ENCODE results near the gene ZNF385B.

The ZNF385B gene

GRCh38 chr2:179677746-179678505, 183.5 kb downstream of the ZNF385B start:
- Histone ChIP-seq H3K27me3 (replicated peaks; ENCODE audit: control insufficient read depth, insufficient read depth, low read length, poor library complexity, severe bottlenecking) (no peaks in the 10 kb centered on the region), H3K9me3 (ENCODE audit: control insufficient read depth, low read length) (no peaks in the 10 kb centered on the region), H3K36me3 (ENCODE audit: control insufficient read depth, insufficient read depth, low read length) (no peaks in the 10 kb centered on the region), H3K4me1 (ENCODE audit: control insufficient read depth, insufficient read depth, low read length, poor library complexity, severe bottlenecking) (no peaks in the 10 kb centered on the region), H3K27ac (ENCODE audit: insufficient read depth, low read length, poor library complexity, severe bottlenecking) (no peak overlapping the region), H3K4me3 (ENCODE audit: insufficient read depth, low read depth, low read length, poor library complexity, severe bottlenecking) (no peak overlapping the region)
- DNase-seq = no peak

GRCh38 chr2:179677077-179677688, 184.2 kb downstream of the ZNF385B start:
- Histone ChIP-seq H3K36me3 (ENCODE audit: control insufficient read depth, insufficient read depth, low read length) (no peaks in the 10 kb centered on the region), H3K4me3 (ENCODE audit: insufficient read depth, low read depth, low read length, poor library complexity, severe bottlenecking) (no peak overlapping the region), H3K27me3 (replicated peaks; ENCODE audit: control insufficient read depth, insufficient read depth, low read length, poor library complexity, severe bottlenecking) (no peaks in the 10 kb centered on the region), H3K4me1 (ENCODE audit: control insufficient read depth, insufficient read depth, low read length, poor library complexity, severe bottlenecking) (no peaks in the 10 kb centered on the region), H3K27ac (ENCODE audit: insufficient read depth, low read length, poor library complexity, severe bottlenecking) (no peak overlapping the region), H3K9me3 (ENCODE audit: control insufficient read depth, low read length) (no peaks in the 10 kb centered on the region)
- DNase-seq = no peak

GRCh38 chr2:179675435-179675834, 186.0 kb downstream of the ZNF385B start:
- Histone ChIP-seq H3K4me1 (ENCODE audit: control insufficient read depth, insufficient read depth, low read length, poor library complexity, severe bottlenecking) (no peaks in the 10 kb centered on the region), H3K4me3 (ENCODE audit: insufficient read depth, low read depth, low read length, poor library complexity, severe bottlenecking) (no peak overlapping the region), H3K9me3 (ENCODE audit: control insufficient read depth, low read length) (no peaks in the 10 kb centered on the region), H3K27ac (ENCODE audit: insufficient read depth, low read length, poor library complexity, severe bottlenecking) (no peak overlapping the region), H3K27me3 (replicated peaks; ENCODE audit: control insufficient read depth, insufficient read depth, low read length, poor library complexity, severe bottlenecking) (no peaks in the 10 kb centered on the region), H3K36me3 (ENCODE audit: control insufficient read depth, insufficient read depth, low read length) (no peaks in the 10 kb centered on the region)
- no peak for DNase-seq

DNA sequence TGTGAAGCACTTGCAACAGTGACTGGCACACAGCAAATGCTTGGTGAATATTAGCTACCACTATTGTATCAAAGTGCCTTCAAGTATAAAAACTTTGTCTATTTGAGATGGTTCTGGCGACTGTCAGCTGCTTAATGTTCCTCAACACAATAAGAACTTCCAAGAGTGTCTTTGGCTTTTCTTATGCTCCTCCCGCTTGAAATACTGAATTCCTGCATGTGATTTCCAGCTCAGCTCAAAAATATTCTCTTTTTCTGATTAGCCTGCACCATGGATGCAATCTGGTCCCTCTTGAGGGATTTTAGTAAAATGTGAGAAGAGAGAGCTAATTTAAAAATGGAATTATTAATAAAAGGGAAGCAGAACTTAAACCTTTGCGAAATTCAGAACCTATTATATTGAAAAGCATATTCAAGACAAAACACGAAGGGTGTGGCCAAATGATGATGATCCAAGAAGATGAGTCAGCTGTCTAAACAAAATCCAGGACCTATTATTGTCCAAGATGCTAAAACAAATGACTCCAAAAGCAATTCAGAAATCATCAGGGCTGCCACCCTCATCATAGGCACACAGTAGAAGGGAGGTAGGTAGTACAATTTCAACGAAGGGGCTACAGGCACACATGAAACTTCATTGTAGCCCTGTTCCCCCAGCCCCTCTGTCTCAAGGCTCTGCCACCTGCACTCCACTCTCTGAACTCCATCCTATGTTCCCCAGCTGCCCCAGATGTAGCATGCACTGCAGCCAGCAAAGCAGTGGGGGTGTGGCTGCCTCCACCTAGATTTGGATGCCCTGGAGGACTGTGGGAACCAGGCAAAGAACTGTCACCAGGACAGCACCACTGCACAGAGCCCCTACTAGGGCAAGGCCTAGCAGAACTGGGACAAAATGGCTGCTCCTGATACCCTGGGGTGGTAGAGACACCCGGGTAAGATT, 190.1 kb downstream of the ZNF385B start:
- Histone ChIP-seq H3K9me3 (ENCODE audit: control insufficient read depth, low read length) (no peaks in the 10 kb centered on the region), H3K36me3 (ENCODE audit: control insufficient read depth, insufficient read depth, low read length) (no peaks in the 10 kb centered on the region), H3K27me3 (replicated peaks; ENCODE audit: control insufficient read depth, insufficient read depth, low read length, poor library complexity, severe bottlenecking) (no peaks in the 10 kb centered on the region), H3K27ac (ENCODE audit: insufficient read depth, low read length, poor library complexity, severe bottlenecking) (no peak overlapping the region), H3K4me1 (ENCODE audit: control insufficient read depth, insufficient read depth, low read length, poor library complexity, severe bottlenecking) (no peaks in the 10 kb centered on the region), H3K4me3 (ENCODE audit: insufficient read depth, low read depth, low read length, poor library complexity, severe bottlenecking) (no peak overlapping the region)
- no peak for DNase-seq

DNA sequence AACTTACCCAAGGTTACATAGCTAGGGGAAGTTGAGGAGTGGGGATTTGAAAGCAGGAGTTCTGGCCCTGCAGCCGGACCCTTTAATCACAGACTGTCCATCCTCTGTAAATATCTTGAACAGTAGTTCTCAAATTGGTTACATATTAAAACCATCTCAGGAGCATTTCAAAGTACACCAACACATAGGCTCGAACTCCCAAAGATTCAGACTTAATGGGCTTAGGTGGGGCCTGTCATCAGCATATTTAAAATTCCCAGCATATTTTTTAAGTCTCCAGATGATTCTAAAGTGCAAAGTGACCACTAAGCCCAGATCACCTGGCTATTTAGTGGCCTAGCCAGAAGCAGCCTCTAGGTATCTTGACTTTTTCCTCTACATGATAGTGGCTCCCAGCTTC, 192.2 kb downstream of the ZNF385B start:
- Histone ChIP-seq H3K9me3 (ENCODE audit: control insufficient read depth, low read length) (no peaks in the 10 kb centered on the region), H3K4me3 (ENCODE audit: insufficient read depth, low read depth, low read length, poor library complexity, severe bottlenecking) (no peak overlapping the region), H3K27ac (ENCODE audit: insufficient read depth, low read length, poor library complexity, severe bottlenecking) (no peak overlapping the region), H3K27me3 (replicated peaks; ENCODE audit: control insufficient read depth, insufficient read depth, low read length, poor library complexity, severe bottlenecking) (no peaks in the 10 kb centered on the region), H3K4me1 (ENCODE audit: control insufficient read depth, insufficient read depth, low read length, poor library complexity, severe bottlenecking) (no peaks in the 10 kb centered on the region), H3K36me3 (ENCODE audit: control insufficient read depth, insufficient read depth, low read length) (no peaks in the 10 kb centered on the region)
- no peak for DNase-seq

- Histone ChIP-seq H3K9me3 (ENCODE audit: control insufficient read depth, low read length) (no peaks in the 10 kb centered on the region), H3K27me3 (replicated peaks; ENCODE audit: control insufficient read depth, insufficient read depth, low read length, poor library complexity, severe bottlenecking) (no peaks in the 10 kb centered on the region)
Observed at GRCh38 chr2:179664972-179665812, 196.2 kb downstream of the ZNF385B start.

DNA sequence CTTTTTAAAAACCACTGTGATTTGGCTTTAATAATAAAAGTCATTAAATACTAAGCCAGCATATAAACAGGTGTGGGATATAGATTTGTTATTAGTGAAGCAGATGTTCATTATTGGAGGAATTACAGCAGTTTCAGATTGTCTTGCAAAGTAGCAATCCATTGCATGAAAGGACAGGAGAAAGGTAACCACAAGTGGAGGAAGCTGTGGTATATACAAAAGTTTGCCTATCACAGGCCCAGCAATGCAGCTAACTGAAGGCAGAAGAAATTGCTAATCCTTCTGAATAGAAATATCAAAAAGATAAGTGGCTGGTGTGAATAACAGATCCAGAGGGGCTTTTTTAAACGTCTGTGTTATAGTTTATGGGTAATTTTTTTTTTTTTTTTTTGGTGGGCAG, 199.4 kb downstream of the ZNF385B start:
- H3K4me3 ChIP-seq (ENCODE audit: insufficient read depth, low read depth, low read length, poor library complexity, severe bottlenecking) = no peak overlapping the region
- no peak for DNase-seq
- H3K9me3 ChIP-seq (ENCODE audit: control insufficient read depth, low read length) = no peaks in the 10 kb centered on the region
- no peaks in the 10 kb centered on the region for H3K36me3 ChIP-seq (ENCODE audit: control insufficient read depth, insufficient read depth, low read length)
- H3K27me3 ChIP-seq (replicated peaks; ENCODE audit: control insufficient read depth, insufficient read depth, low read length, poor library complexity, severe bottlenecking) = no peaks in the 10 kb centered on the region
- no peak overlapping the region for H3K27ac ChIP-seq (ENCODE audit: insufficient read depth, low read length, poor library complexity, severe bottlenecking)
- no peaks in the 10 kb centered on the region for H3K4me1 ChIP-seq (ENCODE audit: control insufficient read depth, insufficient read depth, low read length, poor library complexity, severe bottlenecking)

More at GRCh38 chr2:179664972-179665812, 196.2 kb downstream of the ZNF385B start:
- DNase-seq = no peak
- Histone ChIP-seq H3K27ac (ENCODE audit: insufficient read depth, low read length, poor library complexity, severe bottlenecking) (no peak overlapping the region), H3K36me3 (ENCODE audit: control insufficient read depth, insufficient read depth, low read length) (no peaks in the 10 kb centered on the region), H3K4me3 (ENCODE audit: insufficient read depth, low read depth, low read length, poor library complexity, severe bottlenecking) (no peak overlapping the region), H3K4me1 (ENCODE audit: control insufficient read depth, insufficient read depth, low read length, poor library complexity, severe bottlenecking) (no peaks in the 10 kb centered on the region)

DNA sequence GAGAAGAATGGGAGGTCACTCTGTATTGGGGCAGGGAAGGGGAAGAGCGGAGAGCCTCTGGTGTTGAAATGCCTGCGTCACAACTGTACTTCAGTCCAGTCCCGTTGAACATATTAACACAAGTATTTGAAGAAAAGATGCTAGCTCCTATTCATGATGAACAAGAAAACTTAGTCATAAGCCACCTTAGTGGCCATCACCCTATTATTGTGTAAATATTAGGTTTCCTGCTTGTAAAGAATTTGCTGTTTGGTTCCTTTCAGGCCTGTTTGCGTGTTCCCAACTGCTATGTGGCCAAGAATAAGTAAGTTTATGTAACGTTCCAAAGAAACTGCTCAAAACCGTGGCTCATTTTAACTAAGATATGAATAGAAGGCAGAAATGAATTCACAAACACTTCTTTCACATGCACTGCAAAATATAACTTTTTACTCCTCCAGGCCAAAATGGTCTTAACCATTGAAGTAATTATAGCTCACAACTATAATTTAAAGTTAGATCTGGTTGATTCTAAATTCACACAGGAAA, 204.3 kb downstream of the ZNF385B start:
- Histone ChIP-seq H3K4me3 (ENCODE audit: insufficient read depth, low read depth, low read length, poor library complexity, severe bottlenecking) (no peak overlapping the region), H3K9me3 (ENCODE audit: control insufficient read depth, low read length) (no peaks in the 10 kb centered on the region), H3K36me3 (ENCODE audit: control insufficient read depth, insufficient read depth, low read length) (no peaks in the 10 kb centered on the region), H3K4me1 (ENCODE audit: control insufficient read depth, insufficient read depth, low read length, poor library complexity, severe bottlenecking) (no peaks in the 10 kb centered on the region), H3K27me3 (replicated peaks; ENCODE audit: control insufficient read depth, insufficient read depth, low read length, poor library complexity, severe bottlenecking) (no peaks in the 10 kb centered on the region), H3K27ac (ENCODE audit: insufficient read depth, low read length, poor library complexity, severe bottlenecking) (no peak overlapping the region)
- DNase-seq = no peak

DNA sequence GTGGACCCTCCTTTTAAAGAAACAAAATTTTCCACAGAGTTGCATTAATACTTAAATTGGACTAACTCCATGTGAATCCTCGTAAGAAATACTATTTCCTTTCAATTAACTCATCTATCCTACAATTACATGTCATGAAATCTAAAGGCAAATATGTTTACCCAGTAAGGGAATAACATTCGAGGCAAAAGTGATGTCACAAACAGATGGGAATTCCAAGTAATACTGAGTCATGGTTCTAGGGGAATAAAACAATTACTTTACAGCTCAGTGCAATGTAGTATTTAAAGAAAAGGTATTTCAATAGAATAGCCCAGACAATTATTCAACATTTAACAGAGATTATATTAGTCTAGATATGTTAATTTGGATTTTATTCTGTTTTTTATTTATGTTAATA, 205.8 kb downstream of the ZNF385B start:
- no peaks in the 10 kb centered on the region for H3K4me1 ChIP-seq (ENCODE audit: control insufficient read depth, insufficient read depth, low read length, poor library complexity, severe bottlenecking)
- no peak for DNase-seq
- H3K36me3 ChIP-seq (ENCODE audit: control insufficient read depth, insufficient read depth, low read length) = no peaks in the 10 kb centered on the region
- H3K9me3 ChIP-seq (ENCODE audit: control insufficient read depth, low read length) = no peaks in the 10 kb centered on the region
- H3K27me3 ChIP-seq (replicated peaks; ENCODE audit: control insufficient read depth, insufficient read depth, low read length, poor library complexity, severe bottlenecking) = no peaks in the 10 kb centered on the region
- no peak overlapping the region for H3K27ac ChIP-seq (ENCODE audit: insufficient read depth, low read length, poor library complexity, severe bottlenecking)
- no peak overlapping the region for H3K4me3 ChIP-seq (ENCODE audit: insufficient read depth, low read depth, low read length, poor library complexity, severe bottlenecking)

All from effector memory CD4-positive, alpha-beta T cell (primary cell).